Superior temporal gyrus (tissue), 1 donor: ENCODE results near the gene FOXE3.
A peak's percentile ranks its signal among the peaks of the same experiment; 100 is the strongest.

Source experiments
- DNase-seq: peaks from one replicate; pipeline ENCODE4 v3.0.0-alpha.2; 2016; ENCODE audit errors: extremely low spot score

FOXE3 gene

GRCh38 chr1:47415728-47416318 lies at the start of gene FOXE3:
Gene FOXE3 (plus strand): TSS chr1:47416285. CDS start chr1:47416316, 31 bp downstream.
- DNase-seq, result no peak

- DNase-seq, result no peak
These were observed 48.4 kb upstream of the FOXE3 start for GRCh38 chr1:47367651-47368050.

- no peak for DNase-seq
These were observed 45.0 kb upstream of the FOXE3 start for GRCh38 chr1:47371016-47371517.

- DNase-seq, result no peak
These were observed 41.6 kb upstream of the FOXE3 start for GRCh38 chr1:47374501-47374900.

GRCh38 chr1:47378147-47378546 lies 37.9 kb upstream of the FOXE3 start:
- no peak for DNase-seq

GRCh38 chr1:47380699-47381098 lies 35.4 kb upstream of the FOXE3 start:
- DNase-seq, result no peak

GRCh38 chr1:47382399-47382983 lies 33.6 kb upstream of the FOXE3 start:
- no peak for DNase-seq

- DNase-seq, result no peak
These were observed 32.0 kb upstream of the FOXE3 start for GRCh38 chr1:47384083-47384482.

GRCh38 chr1:47385020-47385419 lies 31.1 kb upstream of the FOXE3 start:
- DNase-seq, result no peak

- DNase-seq, result no peak
These were observed 29.8 kb upstream of the FOXE3 start for GRCh38 chr1:47386268-47386667.

GRCh38 chr1:47388030-47388890 lies 27.8 kb upstream of the FOXE3 start:
- peak; percentile 11 for DNase-seq

GRCh38 chr1:47388891-47389238 lies 27.2 kb upstream of the FOXE3 start:
- DNase-seq, result peak; percentile 70

- no peak for DNase-seq
These were observed 26.4 kb upstream of the FOXE3 start for GRCh38 chr1:47389731-47390130.

- no peak for DNase-seq
These were observed 25.2 kb upstream of the FOXE3 start for GRCh38 chr1:47390843-47391242.

GRCh38 chr1:47393141-47393540 lies 22.9 kb upstream of the FOXE3 start:
- no peak for DNase-seq

GRCh38 chr1:47395433-47395832 lies 20.7 kb upstream of the FOXE3 start:
- DNase-seq, result no peak

- DNase-seq, result no peak
These were observed 19.4 kb upstream of the FOXE3 start for GRCh38 chr1:47396671-47397196.

- DNase-seq, result no peak
These were observed 16.8 kb upstream of the FOXE3 start for GRCh38 chr1:47399138-47399845.

GRCh38 chr1:47399846-47400155 lies 16.3 kb upstream of the FOXE3 start:
- DNase-seq, result no peak

GRCh38 chr1:47401761-47402160 lies 14.3 kb upstream of the FOXE3 start:
- no peak for DNase-seq

- DNase-seq, result no peak
These were observed 13.5 kb upstream of the FOXE3 start for GRCh38 chr1:47402591-47402990.

GRCh38 chr1:47403321-47403910 lies 12.7 kb upstream of the FOXE3 start:
- no peak for DNase-seq
